ENCODE measurements around the gene AHCYL1.

AHCYL1 gene

GRCh38 chr1:110064576-110065337 lies 80.2 kb downstream of the AHCYL1 start:
- no peak for DNase-seq

DNA sequence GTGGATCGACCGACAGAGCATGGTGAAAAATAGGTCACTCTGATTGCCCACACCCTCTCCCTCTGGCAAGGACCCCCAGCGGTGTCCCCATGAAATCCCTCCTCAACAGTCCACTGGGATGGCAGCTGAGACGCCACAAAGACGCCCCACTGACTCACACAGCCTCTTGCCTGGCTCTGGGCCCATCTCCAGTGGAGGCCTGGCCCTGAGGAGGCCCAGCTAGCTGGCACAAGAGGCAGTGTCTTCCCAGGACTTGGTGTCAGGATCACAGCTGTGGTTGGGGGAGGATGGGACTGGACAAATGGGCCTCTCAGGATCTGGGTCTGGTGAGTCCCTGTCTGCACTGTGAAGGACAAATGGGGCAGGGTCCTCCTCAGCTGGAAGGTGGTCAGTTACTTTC lies 81.3 kb downstream of the AHCYL1 start:
- DNase-seq, result no peak

GRCh38 chr1:110067479-110067892 lies 82.9 kb downstream of the AHCYL1 start:
- no peak for DNase-seq

DNA sequence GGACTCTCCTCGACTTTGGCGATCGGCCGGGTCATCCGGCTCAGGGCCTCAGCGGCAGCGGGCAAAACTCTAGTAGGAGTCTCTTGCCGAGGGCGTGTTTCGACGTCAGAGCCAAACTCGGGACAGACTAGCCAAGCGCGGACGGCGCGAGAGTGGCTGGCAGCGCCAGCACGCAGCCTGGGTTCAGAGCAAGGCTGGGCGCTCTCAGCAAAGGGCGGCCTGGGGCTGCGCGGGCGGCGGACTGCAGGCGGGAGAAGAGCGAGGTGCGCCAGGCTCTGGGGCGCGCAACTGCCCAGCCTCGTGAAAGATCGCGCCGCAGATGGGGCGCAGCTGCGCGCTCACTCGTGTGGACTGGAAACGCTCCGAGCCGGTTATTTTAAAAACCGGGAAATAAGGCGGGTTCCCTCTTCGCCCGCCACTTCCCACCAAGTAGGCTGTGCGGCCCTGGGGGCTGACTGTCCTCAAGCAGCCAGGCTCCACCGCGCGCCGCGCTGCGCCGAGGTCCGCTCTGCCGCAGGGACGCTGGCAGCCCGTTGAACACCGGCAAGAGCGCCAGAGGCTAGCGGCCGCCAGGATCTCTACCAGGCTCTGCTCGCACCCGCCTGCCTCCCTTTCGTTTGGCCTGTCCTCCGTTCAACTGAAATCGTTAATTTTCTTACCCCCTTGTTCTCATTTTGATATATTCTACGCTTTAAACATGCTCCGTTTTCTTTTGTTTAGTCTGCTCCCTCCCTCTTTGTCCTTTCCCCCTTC lies 83.5 kb downstream of the AHCYL1 start:
- no peak for DNase-seq

GRCh38 chr1:110068646-110069403 lies 84.3 kb downstream of the AHCYL1 start:
- no peak for DNase-seq

DNA sequence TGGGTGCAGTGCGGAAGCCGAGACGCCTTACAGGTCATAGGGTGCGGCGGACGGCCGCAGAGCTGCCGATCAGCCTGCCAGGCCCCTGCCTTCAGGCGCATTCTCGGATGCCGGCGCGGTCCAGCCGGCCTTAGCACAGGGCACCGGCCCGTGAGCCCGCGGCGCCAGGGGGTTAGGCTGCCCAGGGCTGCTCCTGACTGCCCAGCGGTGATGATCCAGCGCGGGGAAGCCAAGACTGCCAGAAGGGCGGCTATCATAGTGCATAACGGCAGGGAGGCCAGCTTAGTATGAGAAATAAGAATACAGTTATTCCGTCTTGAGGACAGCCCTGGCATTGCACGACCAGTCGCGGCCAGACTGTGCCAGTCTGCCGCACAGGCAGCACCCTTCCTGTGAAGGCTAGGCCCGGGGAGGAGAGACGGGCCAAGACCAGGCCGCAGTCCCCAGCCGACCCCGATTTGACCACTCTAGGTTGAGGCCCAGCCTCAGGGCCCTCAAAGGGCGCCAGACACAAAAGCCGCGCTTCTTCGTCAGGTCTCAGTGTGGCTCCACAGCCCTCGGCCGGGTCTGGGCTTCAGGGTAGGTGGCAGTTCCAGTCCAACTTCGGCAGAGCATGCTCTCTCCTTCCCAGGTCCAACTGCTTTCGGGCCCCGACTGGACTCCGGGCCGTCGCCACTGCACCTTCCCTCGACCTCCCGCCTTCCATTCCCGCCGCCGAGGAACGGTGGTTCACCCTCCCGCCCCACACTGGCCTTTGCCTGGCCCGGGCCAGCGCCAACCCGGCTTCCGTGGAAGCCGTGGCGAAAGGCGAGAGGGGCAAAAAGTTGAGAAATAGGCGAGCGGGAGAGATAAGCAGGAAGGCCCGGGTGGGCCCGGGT lies 85.1 kb downstream of the AHCYL1 start:
- no peak for DNase-seq

GRCh38 chr1:110070282-110070669 lies 85.7 kb downstream of the AHCYL1 start:
- DNase-seq, result no peak

DNA sequence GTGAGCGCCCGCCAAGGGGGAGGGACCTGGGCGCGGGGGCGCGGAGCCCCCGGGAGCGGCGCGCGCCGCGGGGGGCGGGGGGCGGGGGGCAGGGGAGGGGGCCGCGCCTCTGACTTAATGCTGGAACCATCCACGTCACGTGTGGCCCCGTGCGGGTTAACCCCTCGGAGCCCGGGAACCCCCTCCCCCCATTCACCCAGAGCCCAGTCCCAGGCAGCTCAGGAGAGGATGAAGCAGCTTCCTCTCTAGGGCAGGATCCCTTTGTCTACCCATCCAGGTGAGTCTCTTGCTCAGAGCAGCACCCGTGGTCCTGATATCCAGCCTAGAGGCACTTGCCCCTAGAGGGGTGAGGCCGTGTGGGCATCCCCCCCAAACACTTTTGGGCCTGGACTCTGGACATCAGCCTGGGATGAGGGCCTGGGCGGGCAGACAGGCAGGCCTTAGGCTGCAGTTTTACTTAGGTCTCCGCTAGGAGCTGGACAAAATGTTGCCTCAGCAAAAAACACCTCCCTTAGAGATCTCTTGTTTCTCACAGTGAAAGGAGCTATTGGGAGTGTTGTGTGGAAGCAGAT lies 86.2 kb downstream of the AHCYL1 start, which contains the start of gene ALX3:
TSS of gene ALX3 (minus strand) at position 2 of the 572 bp plus-strand sequence. CDS start 60 bp downstream, outside the sequence.
- no peak for DNase-seq

Measured in NCI-H226 (cell line).